Ishikawa (cell line): ENCODE measurements around the gene FAM53B.

Source experiments
- CEBPB ChIP-seq: IDR thresholded peaks from 2 replicates; pipeline ENCODE4 v1.6.1; 2012
- CREB1 ChIP-seq: IDR thresholded peaks from 2 replicates; pipeline ENCODE4 v1.6.1; 2012; ENCODE audit warnings: low read depth
- EGR1 ChIP-seq: IDR thresholded peaks from 2 replicates; pipeline ENCODE4 v1.6.1; 2012
- EP300 ChIP-seq: IDR thresholded peaks from 2 replicates; pipeline ENCODE4 v1.6.1; 2012; ENCODE audit warnings: borderline replicate concordance
- FOXM1 ChIP-seq: IDR thresholded peaks from 2 replicates; pipeline ENCODE4 v1.6.1; 2012; ENCODE audit warnings: low read depth, borderline replicate concordance
- MAX ChIP-seq: IDR thresholded peaks from 2 replicates; pipeline ENCODE4 v1.6.1; 2012
- NFIC ChIP-seq: IDR thresholded peaks from 2 replicates; pipeline ENCODE4 v1.6.1; 2012
- RAD21 ChIP-seq: IDR thresholded peaks from 2 replicates; pipeline ENCODE4 v1.6.1; 2012; ENCODE audit warnings: low read depth
- REST ChIP-seq: IDR thresholded peaks from 2 replicates; pipeline ENCODE4 v1.6.1; 2012; ENCODE audit warnings: low read depth, mild to moderate bottlenecking
- TAF1 ChIP-seq: IDR thresholded peaks from 2 replicates; pipeline ENCODE4 v1.6.1; 2012; ENCODE audit warnings: low read depth, mild to moderate bottlenecking
- TCF12 ChIP-seq: IDR thresholded peaks from 2 replicates; pipeline ENCODE4 v1.6.1; 2012; ENCODE audit warnings: low read depth
- USF1 ChIP-seq: IDR thresholded peaks from 2 replicates; pipeline ENCODE4 v1.6.1; 2012
- YY1 ChIP-seq: IDR thresholded peaks from 2 replicates; pipeline ENCODE4 v1.6.1; 2012; ENCODE audit warnings: low read depth
- ZBTB7A ChIP-seq: IDR thresholded peaks from 2 replicates; pipeline ENCODE4 v1.6.1; 2012; ENCODE audit warnings: low read depth

The FAM53B gene

GRCh38 chr10:124707551-124707950 is 36.6 kb downstream of the FAM53B start:
- TF ChIP-seq FOXM1 (no peak), RAD21 (no peak), ZBTB7A (no peak)

GRCh38 chr10:124707144-124707467 is 37.1 kb downstream of the FAM53B start:
- no peak for TF ChIP-seq RAD21
- 0 out of 2 replicates have a peak, but pooled peaks have one; percentile 10 for TF ChIP-seq USF1
- TF ChIP-seq FOXM1, result no peak
- TF ChIP-seq EP300, result no peak
- TF ChIP-seq CEBPB, result no peak

- TF ChIP-seq RAD21, result no peak
- no peak for TF ChIP-seq CREB1
- TF ChIP-seq FOXM1, result no peak
- TF ChIP-seq MAX, result no peak
- no peak for TF ChIP-seq ZBTB7A
- TF ChIP-seq TCF12, result no peak
- TF ChIP-seq NFIC, result no peak
- no peak for TF ChIP-seq USF1
- TF ChIP-seq CEBPB, result no peak
- no peak for TF ChIP-seq TAF1
Observed at GRCh38 chr10:124706462-124707143, 37.6 kb downstream of the FAM53B start.

- TF ChIP-seq RAD21 (peak; percentile 24; the same call in 1 of the 2 replicates), REST (no peak), EGR1 (no peak), CEBPB (no peak), YY1 (no peak)
Observed at GRCh38 chr10:124705817-124706461, 38.2 kb downstream of the FAM53B start.

GRCh38 chr10:124705381-124705740 is 38.8 kb downstream of the FAM53B start:
- TF ChIP-seq YY1 (no peak), TAF1 (no peak), EP300 (no peak), REST (no peak), TCF12 (no peak), FOXM1 (no peak), NFIC (no peak), EGR1 (no peak), RAD21 (no peak)

GRCh38 chr10:124704428-124705380 is 39.5 kb downstream of the FAM53B start:
- TF ChIP-seq MAX (no peak), TAF1 (no peak), USF1 (no peak), CEBPB (no peak), TCF12 (no peak), YY1 (no peak), FOXM1 (no peak), CREB1 (no peak), EGR1 (no peak), EP300 (no peak), REST (no peak)
